Calu3 (cell line): ENCODE data around the gene AIDA. TPM values are rescaled to one million over a fixed set of nuclear protein-coding genes. Genes with fewer than 3 reads are reported as not detected.
A peak's percentile ranks its signal among the peaks of the same experiment; 100 is the strongest.

ENCODE experiments used
- BruUV-seq: library from RNA; stranded (reverse); fragments of 400-500 nt; replicated peaks from 2 replicates; lab custom pipeline; 2021; lab: Mats Ljungman, UMichigan
- CTCF ChIA-PET: fragments of 300-600 bp; sonication (Branson Sonifier 250); formaldehyde crosslinking; loops from one replicate; lab custom pipeline; 2022; ENCODE audit warnings: antibody characterized with exemption; lab: Charles Lee
- DNase-seq: peaks from one replicate; pipeline ENCODE4 v3.0.0; 2022
- H3K27ac Mint-ChIP-seq: one replicate; pipeline ENCODE4 v1.8.0; 2022; ENCODE audit warnings: mixed read lengths; ENCODE audit not compliant: unreplicated experiment
- H3K27me3 Mint-ChIP-seq: one replicate; pipeline ENCODE4 v1.8.0; 2022; ENCODE audit warnings: mixed read lengths; ENCODE audit not compliant: unreplicated experiment
- H3K36me3 Mint-ChIP-seq: one replicate; pipeline ENCODE4 v1.8.0; 2022; ENCODE audit warnings: mild to moderate bottlenecking, moderate library complexity, mixed read lengths; ENCODE audit not compliant: insufficient read depth, unreplicated experiment
- H3K4me1 Mint-ChIP-seq: one replicate; pipeline ENCODE4 v1.8.0; 2022; ENCODE audit warnings: mild to moderate bottlenecking, low read depth, mixed read lengths; ENCODE audit not compliant: unreplicated experiment
- H3K4me3 Mint-ChIP-seq: one replicate; pipeline ENCODE4 v1.8.0; 2022; ENCODE audit warnings: mild to moderate bottlenecking, low read depth, moderate library complexity, mixed read lengths; ENCODE audit not compliant: unreplicated experiment
- H3K9me3 Mint-ChIP-seq: one replicate; pipeline ENCODE4 v1.8.0; 2022; ENCODE audit warnings: low read depth, mixed read lengths; ENCODE audit not compliant: unreplicated experiment
- intact Hi-C: fragments of 100-400 bp; cut with micrococcal nuclease; formaldehyde crosslinking; loops from one replicate; pipeline ENCODE4 v1.10.0; 2022; ENCODE audit not compliant: unreplicated experiment
- total RNA-seq: library from RNA; stranded (reverse); gene quantifications from 2 replicates; pipeline ENCODE4 v1.2.3, GENCODE V29; 2022
- TF ChIP-seq, protein P1 (sequence below): fragments of 200-600 bp; IDR thresholded peaks from one replicate; pipeline ENCODE4 v1.8.0; 2022; ENCODE audit warnings: antibody characterized with exemption; ENCODE audit not compliant: unreplicated experiment

AIDA gene
- total RNA-seq, 1 experiment from 2014 or later: 46.2 TPM

DNA sequence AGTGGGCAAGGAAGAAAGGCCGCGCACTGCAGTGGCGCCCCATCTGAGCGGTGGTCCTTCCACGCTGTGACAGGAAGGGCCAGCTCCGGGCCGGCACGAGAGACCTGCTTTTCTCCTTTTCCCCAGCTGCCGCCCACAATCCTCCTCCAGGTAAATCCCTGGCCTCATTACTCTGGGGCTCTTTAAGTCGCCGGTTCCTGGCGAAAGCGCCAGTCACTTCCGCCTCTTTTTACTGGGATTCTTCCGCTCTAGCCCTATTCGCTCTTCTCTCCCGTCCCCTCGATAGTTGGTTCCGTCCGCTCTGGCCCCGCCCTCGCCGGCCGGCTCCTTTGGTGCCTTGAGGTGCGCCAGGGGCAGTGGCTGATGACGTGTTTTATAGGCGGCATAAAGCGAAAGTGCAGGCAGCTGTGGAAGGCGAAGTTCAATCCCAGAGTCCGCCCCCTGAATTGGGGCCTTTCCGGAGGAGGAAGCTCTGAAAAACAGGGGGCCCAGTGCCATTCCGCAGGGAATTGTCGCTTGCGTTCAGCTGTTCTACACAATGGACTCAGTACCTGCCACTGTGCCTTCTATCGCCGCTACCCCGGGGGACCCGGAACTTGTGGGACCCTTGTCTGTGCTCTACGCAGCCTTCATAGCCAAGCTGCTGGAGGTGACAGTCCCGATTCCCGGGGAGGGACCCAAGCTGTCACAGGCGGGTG lies 68.2 kb downstream of the AIDA start:
- Mint-ChIP-seq H3K36me3 (peaks cover 24% of the 10 kb centered on the region), H3K27ac (peak overlapping the region; percentile 93), H3K4me1 (peaks cover 8% of the 10 kb centered on the region), H3K27me3 (no peaks in the 10 kb centered on the region), H3K4me3 (peak overlapping the region; percentile 97), H3K9me3 (no peaks in the 10 kb centered on the region)
- TF ChIP-seq, protein P1, sequence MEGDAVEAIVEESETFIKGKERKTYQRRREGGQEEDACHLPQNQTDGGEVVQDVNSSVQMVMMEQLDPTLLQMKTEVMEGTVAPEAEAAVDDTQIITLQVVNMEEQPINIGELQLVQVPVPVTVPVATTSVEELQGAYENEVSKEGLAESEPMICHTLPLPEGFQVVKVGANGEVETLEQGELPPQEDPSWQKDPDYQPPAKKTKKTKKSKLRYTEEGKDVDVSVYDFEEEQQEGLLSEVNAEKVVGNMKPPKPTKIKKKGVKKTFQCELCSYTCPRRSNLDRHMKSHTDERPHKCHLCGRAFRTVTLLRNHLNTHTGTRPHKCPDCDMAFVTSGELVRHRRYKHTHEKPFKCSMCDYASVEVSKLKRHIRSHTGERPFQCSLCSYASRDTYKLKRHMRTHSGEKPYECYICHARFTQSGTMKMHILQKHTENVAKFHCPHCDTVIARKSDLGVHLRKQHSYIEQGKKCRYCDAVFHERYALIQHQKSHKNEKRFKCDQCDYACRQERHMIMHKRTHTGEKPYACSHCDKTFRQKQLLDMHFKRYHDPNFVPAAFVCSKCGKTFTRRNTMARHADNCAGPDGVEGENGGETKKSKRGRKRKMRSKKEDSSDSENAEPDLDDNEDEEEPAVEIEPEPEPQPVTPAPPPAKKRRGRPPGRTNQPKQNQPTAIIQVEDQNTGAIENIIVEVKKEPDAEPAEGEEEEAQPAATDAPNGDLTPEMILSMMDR: no peak
- intact Hi-C loops: loop anchor here (10.0 kb wide), 1 partner anchor 441 kb away; no protein-coding TSS in a partner anchor
- no TSS peak for BruUV-seq
- peak; percentile 99 for DNase-seq
- CTCF ChIA-PET: interaction anchor here (0.7 to 1.5 kb wide), 3 partner anchors 10 to 179 kb away, joined by 3 to 9 read pairs (median 3); partner anchors contain the start of gene TAF1A

DNA sequence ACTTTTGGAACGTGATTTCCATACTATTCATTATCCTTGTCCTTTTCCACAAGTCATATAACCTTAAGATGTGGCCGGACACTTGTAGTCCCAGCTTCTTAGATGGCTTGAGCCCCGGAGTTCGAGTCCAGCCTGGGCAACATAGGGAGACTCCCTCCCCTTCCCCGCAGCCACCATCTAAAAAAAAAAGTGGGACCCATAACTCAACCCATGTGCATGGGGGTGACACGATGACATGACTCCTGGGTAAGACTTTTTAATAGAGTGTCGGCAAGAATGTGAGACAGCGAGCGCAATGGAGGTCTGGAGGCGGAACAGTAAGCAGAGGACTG lies 68.7 kb downstream of the AIDA start:
- Mint-ChIP-seq H3K36me3 (peaks cover 24% of the 10 kb centered on the region), H3K27me3 (no peaks in the 10 kb centered on the region), H3K4me3 (peak overlapping the region; percentile 97), H3K27ac (peak overlapping the region; percentile 93), H3K9me3 (no peaks in the 10 kb centered on the region), H3K4me1 (peaks cover 8% of the 10 kb centered on the region)
- peak; percentile 41 for DNase-seq
- TF ChIP-seq, protein P1: no peak
- intact Hi-C loops: loop anchor here (10.0 kb wide), 1 partner anchor 441 kb away; no protein-coding TSS in a partner anchor
- TSS peak; percentile 99 for BruUV-seq
- CTCF ChIA-PET: interaction anchor here (0.7 to 1.5 kb wide), 3 partner anchors 9 to 178 kb away, joined by 3 to 9 read pairs (median 3); partner anchors contain the start of gene TAF1A

DNA sequence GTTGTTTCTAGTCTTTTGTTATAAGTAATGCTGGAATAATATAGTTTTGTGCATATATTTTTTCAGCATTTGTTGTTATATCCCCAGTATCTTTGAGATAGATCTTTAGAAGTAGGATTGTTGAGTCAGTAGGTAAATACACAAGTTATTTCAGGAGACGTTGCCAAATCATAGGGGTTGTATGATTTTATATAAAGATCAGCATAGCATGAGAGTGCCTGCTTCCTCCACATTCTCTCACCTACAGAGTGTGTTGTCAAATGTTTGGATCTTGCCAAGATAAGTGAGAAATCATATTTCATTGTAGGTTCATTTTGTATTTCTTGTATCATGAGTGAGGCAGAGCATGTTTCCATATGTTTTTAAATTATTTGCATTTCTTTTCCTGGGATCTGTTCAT lies 69.8 kb downstream of the AIDA start:
- TF ChIP-seq, protein P1: no peak
- Mint-ChIP-seq H3K4me3 (no peak overlapping the region), H3K9me3 (no peaks in the 10 kb centered on the region), H3K27me3 (no peaks in the 10 kb centered on the region), H3K36me3 (peaks cover 24% of the 10 kb centered on the region), H3K27ac (no peak overlapping the region), H3K4me1 (peaks cover 8% of the 10 kb centered on the region)
- DNase-seq: no peak
- intact Hi-C loops: loop anchor here (10.0 kb wide), 1 partner anchor 442 kb away; no protein-coding TSS in a partner anchor
- BruUV-seq: no TSS peak
- CTCF ChIA-PET: interaction anchor here (0.6 kb wide), 1 partner anchor 1504 kb away, joined by 5 read pairs; no protein-coding TSS in a partner anchor

DNA sequence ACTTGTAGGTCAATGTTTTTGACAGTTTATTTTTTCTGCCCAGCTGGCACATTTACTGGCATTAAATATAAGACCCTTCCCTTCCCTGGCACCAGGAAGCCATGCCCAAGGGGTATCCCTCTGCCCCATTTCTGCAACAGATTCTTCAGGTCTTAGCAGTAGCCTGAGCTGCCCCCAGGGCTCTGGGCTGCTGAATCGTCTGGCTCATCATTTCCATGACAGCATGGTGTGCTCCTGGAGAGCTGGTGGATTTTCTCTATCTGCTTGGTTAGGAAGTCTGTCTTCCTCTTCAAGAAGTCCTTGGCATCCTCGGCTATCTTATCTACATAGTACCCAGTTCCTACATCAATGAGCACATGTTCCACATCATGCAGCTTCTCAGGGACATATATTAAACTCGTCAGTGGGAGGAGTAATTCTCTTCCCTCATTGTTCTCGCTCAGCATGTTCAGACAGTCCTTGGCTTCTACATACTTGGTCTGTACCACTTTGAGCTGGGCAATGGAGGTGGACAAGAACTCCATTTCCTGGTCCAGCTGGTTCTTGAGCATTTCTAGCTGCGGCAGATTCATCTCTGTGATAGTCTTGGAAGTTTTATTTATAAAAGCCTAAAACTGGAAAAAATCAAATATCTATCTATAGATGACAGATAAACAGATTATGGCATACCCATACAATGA lies 70.9 kb downstream of the AIDA start:
- peaks cover 30% of the 10 kb centered on the region for H3K36me3 Mint-ChIP-seq
- TF ChIP-seq, protein P1: no peak
- DNase-seq: no peak
- CTCF ChIA-PET: no interaction called here
- no TSS peak for BruUV-seq
- no peak overlapping the region for H3K4me3 Mint-ChIP-seq
- no peak overlapping the region for H3K27ac Mint-ChIP-seq
- intact Hi-C loops: loop anchor here (10.0 kb wide), 1 partner anchor 443 kb away; no protein-coding TSS in a partner anchor
- H3K27me3 Mint-ChIP-seq: no peaks in the 10 kb centered on the region
- H3K4me1 Mint-ChIP-seq: peaks cover 8% of the 10 kb centered on the region
- no peaks in the 10 kb centered on the region for H3K9me3 Mint-ChIP-seq
